Measurements from ENCODE around the gene TENM3.

TENM3 gene

DNA sequence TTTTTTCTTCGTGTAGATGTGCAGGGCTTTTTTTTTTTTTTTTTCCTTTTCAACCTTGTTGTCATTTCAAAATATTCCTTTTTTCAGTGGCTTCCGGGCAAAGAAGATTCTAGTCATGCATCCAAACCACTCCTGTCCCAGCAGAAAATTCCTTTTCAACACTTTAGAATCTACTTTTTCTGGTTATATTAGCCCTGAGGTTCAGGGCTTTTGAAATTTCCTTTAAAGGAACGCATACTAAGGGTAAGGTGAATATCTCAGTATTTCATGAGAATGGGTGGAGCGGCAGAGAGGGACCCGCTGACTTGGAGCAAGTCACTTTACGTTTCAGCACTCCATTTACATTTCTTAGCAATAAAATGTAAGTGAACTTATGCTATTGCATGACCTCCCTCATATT, 15.6 kb upstream of the TENM3 start:
- no peak for FAIRE-seq
- TF ChIP-seq, protein P1, sequence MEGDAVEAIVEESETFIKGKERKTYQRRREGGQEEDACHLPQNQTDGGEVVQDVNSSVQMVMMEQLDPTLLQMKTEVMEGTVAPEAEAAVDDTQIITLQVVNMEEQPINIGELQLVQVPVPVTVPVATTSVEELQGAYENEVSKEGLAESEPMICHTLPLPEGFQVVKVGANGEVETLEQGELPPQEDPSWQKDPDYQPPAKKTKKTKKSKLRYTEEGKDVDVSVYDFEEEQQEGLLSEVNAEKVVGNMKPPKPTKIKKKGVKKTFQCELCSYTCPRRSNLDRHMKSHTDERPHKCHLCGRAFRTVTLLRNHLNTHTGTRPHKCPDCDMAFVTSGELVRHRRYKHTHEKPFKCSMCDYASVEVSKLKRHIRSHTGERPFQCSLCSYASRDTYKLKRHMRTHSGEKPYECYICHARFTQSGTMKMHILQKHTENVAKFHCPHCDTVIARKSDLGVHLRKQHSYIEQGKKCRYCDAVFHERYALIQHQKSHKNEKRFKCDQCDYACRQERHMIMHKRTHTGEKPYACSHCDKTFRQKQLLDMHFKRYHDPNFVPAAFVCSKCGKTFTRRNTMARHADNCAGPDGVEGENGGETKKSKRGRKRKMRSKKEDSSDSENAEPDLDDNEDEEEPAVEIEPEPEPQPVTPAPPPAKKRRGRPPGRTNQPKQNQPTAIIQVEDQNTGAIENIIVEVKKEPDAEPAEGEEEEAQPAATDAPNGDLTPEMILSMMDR (IDR thresholded peaks at IDR 0.05; ENCODE audit: insufficient read depth, missing control alignments), result no peak
- DNase-seq (ENCODE audit: insufficient read length, low spot score), result no peak

DNA sequence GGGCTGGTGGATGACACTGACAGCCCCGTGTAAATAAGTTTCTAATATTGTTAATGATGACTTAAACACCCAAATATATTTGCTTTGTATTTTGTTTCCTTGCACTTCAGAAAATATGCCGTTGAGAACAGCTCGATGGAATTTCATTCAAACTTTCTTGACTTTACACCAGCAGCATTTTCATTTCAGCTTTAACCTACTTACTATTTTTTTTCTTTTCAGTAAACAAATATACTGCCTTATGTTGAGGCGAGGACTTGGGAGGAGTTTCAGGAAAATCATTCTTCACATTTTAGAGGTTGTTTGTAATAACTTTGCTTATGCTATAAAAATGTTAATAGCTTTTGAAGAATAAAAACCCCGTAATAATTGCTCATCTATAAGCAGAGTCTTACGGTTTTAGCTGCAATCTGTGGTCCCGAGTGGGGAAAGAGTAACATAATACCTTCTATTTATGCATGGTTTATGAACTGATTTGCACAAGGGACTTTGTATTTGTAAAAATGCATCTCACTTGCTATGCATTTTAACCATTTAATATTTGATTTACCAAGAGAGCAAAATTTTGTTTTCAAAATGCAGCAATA, 14.1 kb upstream of the TENM3 start:
- FAIRE-seq (no peak), DNase-seq (ENCODE audit: insufficient read length, low spot score) (no peak)
- TF ChIP-seq, protein P1 (IDR thresholded peaks at IDR 0.05; ENCODE audit: insufficient read depth, missing control alignments), result no peak

DNA sequence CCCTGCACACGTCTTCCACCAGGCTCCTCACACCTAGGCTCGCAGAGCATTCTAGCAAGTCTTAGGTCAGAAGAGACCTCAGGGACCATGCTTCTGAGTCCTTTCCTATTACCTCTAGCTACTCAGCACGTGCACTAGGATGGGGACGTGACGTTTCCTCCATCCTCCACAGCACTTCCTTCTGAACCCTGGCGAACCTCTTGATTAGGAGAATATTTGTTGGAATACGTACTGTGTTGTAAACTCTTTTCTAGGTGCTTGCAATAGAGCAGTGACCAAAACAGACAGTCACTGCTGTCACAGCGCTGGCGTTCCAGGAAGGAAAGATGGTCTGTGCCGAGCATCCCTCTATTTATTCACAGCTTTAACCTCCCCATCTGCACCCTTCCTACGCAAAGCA, 12.9 kb upstream of the TENM3 start:
- TF ChIP-seq, protein P1 (IDR thresholded peaks at IDR 0.05; ENCODE audit: insufficient read depth, missing control alignments), result no peak
- DNase-seq (ENCODE audit: insufficient read length, low spot score), result no peak
- no peak for FAIRE-seq

DNA sequence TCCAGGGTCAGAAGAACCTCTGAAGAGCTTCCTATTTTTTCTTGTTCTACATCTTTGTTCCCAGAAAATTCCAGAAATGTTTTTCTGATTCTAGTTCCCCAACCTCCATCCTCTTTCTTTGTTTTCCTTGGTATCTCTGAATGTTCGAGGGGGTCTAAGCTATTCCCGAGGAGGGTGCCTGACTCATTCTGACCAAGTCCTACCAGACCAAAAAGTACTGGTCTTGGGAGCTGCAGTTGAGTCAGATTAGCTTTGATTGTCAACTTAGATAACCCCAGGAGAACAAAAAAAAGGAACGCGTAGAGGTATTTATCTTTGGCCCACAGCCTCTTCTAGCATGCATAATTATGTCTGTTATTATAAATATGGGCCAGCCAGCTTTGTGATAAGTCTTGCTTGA, 12.1 kb upstream of the TENM3 start:
- FAIRE-seq, result no peak
- TF ChIP-seq, protein P1 (IDR thresholded peaks at IDR 0.05; ENCODE audit: insufficient read depth, missing control alignments), result no peak
- DNase-seq (ENCODE audit: insufficient read length, low spot score), result no peak

DNA sequence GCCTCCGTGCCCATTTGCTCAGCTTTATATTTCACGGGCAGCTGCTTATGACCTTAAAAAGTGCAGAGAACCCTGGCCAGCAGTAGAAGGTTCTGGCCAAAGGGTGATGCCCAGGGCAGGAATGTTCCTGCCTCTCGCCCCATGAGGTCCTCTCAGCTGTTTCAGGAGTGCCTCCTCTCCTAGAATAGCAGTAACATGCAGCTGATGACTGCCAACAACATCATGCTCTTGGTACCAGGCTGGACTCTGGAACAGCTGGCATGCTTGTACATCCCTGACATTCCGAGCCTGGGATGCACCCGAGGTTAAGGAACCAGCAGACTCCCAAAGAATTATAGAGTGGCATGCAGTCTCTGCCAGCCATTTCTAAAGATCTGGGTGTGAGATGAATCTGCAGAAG, 11.7 kb upstream of the TENM3 start:
- DNase-seq (ENCODE audit: insufficient read length, low spot score) (no peak), FAIRE-seq (no peak)
- TF ChIP-seq, protein P1 (IDR thresholded peaks at IDR 0.05; ENCODE audit: insufficient read depth, missing control alignments), result no peak

DNA sequence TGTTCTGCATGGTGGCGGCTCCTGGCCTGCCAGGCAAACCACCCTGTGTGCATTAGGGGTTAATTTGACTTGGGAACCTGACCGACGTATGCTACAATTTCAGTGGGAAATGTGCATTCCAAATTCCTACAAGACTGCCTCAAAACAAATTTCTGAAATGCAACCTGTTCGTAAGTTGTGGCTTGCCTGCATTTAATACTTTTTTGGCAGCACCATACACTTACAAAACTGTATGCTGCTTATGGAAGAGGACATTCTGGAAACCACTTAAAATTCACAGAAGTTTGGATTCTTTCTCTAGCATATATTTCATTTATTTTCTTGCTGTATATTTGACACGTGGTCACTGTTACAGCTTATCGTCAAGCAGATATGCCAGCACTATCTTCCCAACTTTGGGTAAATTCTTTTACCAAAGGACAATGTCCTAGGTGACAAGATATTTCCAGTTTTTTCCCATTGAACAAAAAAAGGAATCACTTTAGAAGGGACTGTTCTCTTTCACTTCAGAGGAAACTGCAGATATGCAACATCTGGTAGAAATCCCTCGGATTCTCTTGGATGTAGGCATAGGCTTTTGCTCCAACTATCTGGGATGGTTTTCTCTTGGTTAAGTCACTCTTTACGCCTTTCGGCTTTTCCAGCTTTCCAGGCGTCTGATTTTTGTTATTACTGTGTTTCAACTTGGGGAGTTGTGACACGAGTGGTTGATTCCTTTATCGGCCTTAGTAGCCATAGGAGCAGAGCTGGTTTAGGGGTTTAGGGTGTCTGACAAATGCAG, 9.7 kb upstream of the TENM3 start:
- DNase-seq (ENCODE audit: insufficient read length, low spot score) (no peak), FAIRE-seq (no peak)
- TF ChIP-seq, protein P1 (IDR thresholded peaks at IDR 0.05; ENCODE audit: insufficient read depth, missing control alignments), result no peak

All from D721Med (cell line).